Dedifferentiated amniotic fluid mesenchymal stem cell (primary cell): Measurements from ENCODE around the gene KRT17.
A peak's percentile ranks its signal among the peaks of the same experiment; 100 is the strongest.

Experiments
- DNase-seq: peaks from one replicate; pipeline ENCODE4 v3.0.0-alpha.2; 2016; ENCODE audit errors: extremely low spot score

KRT17 gene

GRCh38 chr17:41624208-41625101, at the start of gene KRT17:
TSS of gene KRT17 (minus strand) at chr17:41624575. CDS start at chr17:41624509, 66 bp downstream.
- DNase-seq, result no peak

- DNase-seq, result no peak
These were observed 47.8 kb upstream of the KRT17 start for GRCh38 chr17:41672153-41672552.

GRCh38 chr17:41667280-41668041, 43.1 kb upstream of the KRT17 start:
- no peak for DNase-seq

- DNase-seq, result peak; percentile 60
These were observed 42.4 kb upstream of the KRT17 start for GRCh38 chr17:41666708-41667279.

GRCh38 chr17:41666237-41666641, 41.9 kb upstream of the KRT17 start:
- DNase-seq, result no peak

- peak; percentile 68 for DNase-seq
These were observed 41.3 kb upstream of the KRT17 start for GRCh38 chr17:41665566-41666236.

- DNase-seq, result no peak
These were observed 40.5 kb upstream of the KRT17 start for GRCh38 chr17:41664587-41665565.

- DNase-seq, result no peak
These were observed 39.7 kb upstream of the KRT17 start for GRCh38 chr17:41664172-41664457.

- no peak for DNase-seq
These were observed 39.2 kb upstream of the KRT17 start for GRCh38 chr17:41663451-41664171.

GRCh38 chr17:41660221-41660711, 35.9 kb upstream of the KRT17 start:
- DNase-seq, result no peak

- no peak for DNase-seq
These were observed 35.2 kb upstream of the KRT17 start for GRCh38 chr17:41659427-41660212.

GRCh38 chr17:41658846-41659245, 34.5 kb upstream of the KRT17 start:
- DNase-seq, result no peak

- DNase-seq, result no peak
These were observed 33.6 kb upstream of the KRT17 start for GRCh38 chr17:41657936-41658335.

GRCh38 chr17:41657176-41657754, 32.9 kb upstream of the KRT17 start:
- DNase-seq, result no peak

- DNase-seq, result no peak
These were observed 32.1 kb upstream of the KRT17 start for GRCh38 chr17:41656249-41657023.

GRCh38 chr17:41655611-41656111, 31.3 kb upstream of the KRT17 start:
- no peak for DNase-seq

GRCh38 chr17:41654678-41655607, 30.6 kb upstream of the KRT17 start:
- no peak for DNase-seq
